VCaP (cell line): ENCODE measurements around the gene SYT8.
A peak's percentile ranks its signal among the peaks of the same experiment; 100 is the strongest.

Experiments used
- H3K27ac ChIP-seq: fragments of 450-650 bp; 2 replicates; pipeline ENCODE4 v1.5.1; 2017
- CTCF ChIP-seq: fragments of 450-650 bp; conservative IDR thresholded peaks from 2 replicates; pipeline ENCODE4 v1.5.1; 2017; ENCODE audit warnings: mild to moderate bottlenecking, moderate library complexity

Gene SYT8

GRCh38 chr11:1836011-1836945 lies 1.5 kb downstream of the SYT8 start:
- TF ChIP-seq CTCF: no peak
- no peak overlapping the region for H3K27ac ChIP-seq

- peak; percentile 84 for TF ChIP-seq CTCF
These were observed 2.6 kb downstream of the SYT8 start for GRCh38 chr11:1837171-1838076.

GRCh38 chr11:1838077-1838425 lies 3.3 kb downstream of the SYT8 start:
- H3K27ac ChIP-seq: no peak overlapping the region
- peak; percentile 57 for TF ChIP-seq CTCF

More at GRCh38 chr11:1837171-1838076, 2.6 kb downstream of the SYT8 start:
- H3K27ac ChIP-seq: no peak overlapping the region

GRCh38 chr11:1838426-1839144 lies 3.8 kb downstream of the SYT8 start, which contains the start of gene TNNI2:
TSS of gene TNNI2 (plus strand) at chr11:1838981. CDS start at chr11:1839697, 716 bp downstream.
- TF ChIP-seq CTCF: no peak
- H3K27ac ChIP-seq: no peak within 1 kb of the TSS

- no peak overlapping the region for H3K27ac ChIP-seq
- no peak for TF ChIP-seq CTCF
These were observed 4.6 kb downstream of the SYT8 start for GRCh38 chr11:1839204-1839923.

GRCh38 chr11:1839924-1840779 lies 5.4 kb downstream of the SYT8 start:
- H3K27ac ChIP-seq: no peak overlapping the region
- TF ChIP-seq CTCF: no peak
